ENCODE results near the gene GPR155. TPM values are rescaled to one million over a fixed set of nuclear protein-coding genes. Genes with fewer than 3 reads are reported as not detected.
"Not testable (repeated sequence)": the region's sequence is repeated elsewhere in the genome, so short reads cannot be mapped to it uniquely, and the experiment has no call there.

Gene GPR155
- total and polyA plus RNA-seq, 5 donors from 2014 or later = 15.0 to 42.7 (median 20.1) TPM

GRCh38 chr2:174489520-174489919, 2.7 kb upstream of the GPR155 start:
- H3K9me3 ChIP-seq (ENCODE audit: control insufficient read depth in 2 of 2, low read length in 2 of 2); H3K36me3 ChIP-seq (ENCODE audit: control insufficient read depth, insufficient read depth, low read length); H3K9me3 Mint-ChIP-seq; H3K27me3 Mint-ChIP-seq; H3K27me3 ChIP-seq (ENCODE audit: control insufficient read depth, insufficient read depth, low read length); H3K36me3 Mint-ChIP-seq; ATAC-seq (ENCODE audit: low read depth in 2 of 2): not testable (repeated sequence)
- DNase-seq = peak in 2 of 3 donors; percentile 53 to 78
- H3K4me1 Mint-ChIP-seq = peaks cover 37 to 81% (median 60%) of the 10 kb centered on the region in 4 donors
- peak overlapping the region; percentile 92 to 99 (median 98) for H3K27ac Mint-ChIP-seq
- peak overlapping the region; percentile 78 to 100 (median 89) for H3K4me3 Mint-ChIP-seq
- H3K27ac ChIP-seq (ENCODE audit: insufficient read depth, low read length, poor library complexity, severe bottlenecking) = peak overlapping the region; percentile 92
- H3K4me1 ChIP-seq (ENCODE audit: control insufficient read depth, insufficient read depth, low read length, poor library complexity, severe bottlenecking) = peaks cover 73% of the 10 kb centered on the region
- peak overlapping the region; percentile 84 for H3K4me3 ChIP-seq (ENCODE audit: low read depth, low read length)

GRCh38 chr2:174487820-174488162, 962 bp upstream of the GPR155 start:
- Histone ChIP-seq H3K4me1 (ENCODE audit: control insufficient read depth, insufficient read depth, low read length, poor library complexity, severe bottlenecking) (peaks cover 64% of the 10 kb centered on the region), H3K27ac (ENCODE audit: insufficient read depth, low read length, poor library complexity, severe bottlenecking) (peak overlapping the region; percentile 85), H3K27me3 (ENCODE audit: control insufficient read depth, insufficient read depth, low read length) (no peaks in the 10 kb centered on the region), H3K9me3 (ENCODE audit: control insufficient read depth in 2 of 2, low read length in 2 of 2) (no peaks in the 10 kb centered on the region), H3K36me3 (ENCODE audit: control insufficient read depth, insufficient read depth, low read length) (peaks cover 3% of the 10 kb centered on the region), H3K4me3 (ENCODE audit: low read depth, low read length) (peak overlapping the region; percentile 35)
- Mint-ChIP-seq H3K36me3 (peaks cover 2% of the 10 kb centered on the region), H3K4me1 (peaks cover 36 to 76% (median 56%) of the 10 kb centered on the region in 4 donors), H3K27me3 (peaks cover 6% of the 10 kb centered on the region), H3K27ac (peak overlapping the region; percentile 57 to 98 (median 95)), H3K9me3 (no peaks in the 10 kb centered on the region), H3K4me3 (peak overlapping the region; percentile 100)
- DNase-seq (no peak), ATAC-seq (ENCODE audit: low read depth in 2 of 2) (no peak)

DNA sequence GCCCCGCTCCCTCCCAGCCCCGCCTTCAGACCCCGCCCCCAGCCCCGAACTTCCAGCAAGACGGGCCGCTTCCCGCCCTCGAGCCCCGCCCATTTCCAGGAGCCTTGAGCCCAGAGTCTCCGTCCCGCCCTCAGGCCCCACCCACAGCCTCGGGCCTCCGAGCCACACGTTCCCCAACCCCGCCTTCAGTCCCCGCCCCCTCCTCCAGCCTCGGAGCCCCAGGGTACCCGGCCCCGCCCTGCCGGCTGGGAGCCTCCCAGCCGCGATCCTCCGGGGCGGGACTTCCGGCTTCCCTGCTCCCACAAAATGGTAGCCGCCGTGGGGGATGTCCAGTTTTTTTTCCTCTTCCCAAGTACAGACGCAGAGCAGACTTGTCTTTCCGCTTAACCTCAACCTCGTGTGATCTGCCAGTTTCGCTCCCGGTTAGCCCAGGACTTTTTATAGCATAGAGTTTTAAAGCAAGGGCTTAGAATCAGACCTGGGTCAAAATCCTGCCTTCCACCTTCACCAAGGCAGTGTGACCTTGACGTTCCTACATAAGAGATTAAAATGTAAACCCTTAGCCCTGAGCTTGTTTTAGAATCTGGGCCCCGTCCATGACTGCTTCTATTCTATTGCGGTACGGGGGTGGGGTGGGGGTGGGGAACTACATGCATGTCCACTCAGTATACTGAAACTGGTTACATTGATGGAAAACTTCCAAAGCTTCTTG, 435 bp upstream of the GPR155 start:
- H3K9me3 Mint-ChIP-seq = no peaks in the 10 kb centered on the region
- no peaks in the 10 kb centered on the region for H3K27me3 ChIP-seq (ENCODE audit: control insufficient read depth, insufficient read depth, low read length)
- peaks cover 6% of the 10 kb centered on the region for H3K36me3 Mint-ChIP-seq
- DNase-seq = peak; percentile 67 to 99 (median 95)
- peak overlapping the region; percentile 95 to 98 (median 95) for H3K27ac Mint-ChIP-seq
- H3K4me1 ChIP-seq (ENCODE audit: control insufficient read depth, insufficient read depth, low read length, poor library complexity, severe bottlenecking) = peaks cover 59% of the 10 kb centered on the region
- H3K4me1 Mint-ChIP-seq = peaks cover 35 to 75% (median 56%) of the 10 kb centered on the region in 4 donors
- peaks cover 8% of the 10 kb centered on the region for H3K36me3 ChIP-seq (ENCODE audit: control insufficient read depth, insufficient read depth, low read length)
- H3K27ac ChIP-seq (ENCODE audit: insufficient read depth, low read length, poor library complexity, severe bottlenecking) = peak overlapping the region; percentile 85
- peaks cover 5% of the 10 kb centered on the region for H3K27me3 Mint-ChIP-seq
- peak overlapping the region; percentile 72 for H3K4me3 ChIP-seq (ENCODE audit: low read depth, low read length)
- H3K4me3 Mint-ChIP-seq = peak overlapping the region; percentile 100
- ATAC-seq (ENCODE audit: low read depth in 2 of 2) = peak; percentile 85 to 87
- no peaks in the 10 kb centered on the region for H3K9me3 ChIP-seq (ENCODE audit: control insufficient read depth in 2 of 2, low read length in 2 of 2)

GRCh38 chr2:174485788-174486562, 854 bp downstream of the GPR155 start:
- Histone ChIP-seq H3K9me3 (ENCODE audit: control insufficient read depth in 2 of 2, low read length in 2 of 2) (no peaks in the 10 kb centered on the region), H3K36me3 (ENCODE audit: control insufficient read depth, insufficient read depth, low read length) (peaks cover 21% of the 10 kb centered on the region), H3K4me3 (ENCODE audit: low read depth, low read length) (peak overlapping the region; percentile 98), H3K4me1 (ENCODE audit: control insufficient read depth, insufficient read depth, low read length, poor library complexity, severe bottlenecking) (peaks cover 47% of the 10 kb centered on the region), H3K27ac (ENCODE audit: insufficient read depth, low read length, poor library complexity, severe bottlenecking) (peak overlapping the region; percentile 85), H3K27me3 (ENCODE audit: control insufficient read depth, insufficient read depth, low read length) (no peaks in the 10 kb centered on the region)
- peak overlapping the region; percentile 100 for H3K4me3 Mint-ChIP-seq
- peaks cover 5% of the 10 kb centered on the region for H3K27me3 Mint-ChIP-seq
- peak overlapping the region; percentile 98 to 99 (median 99) for H3K27ac Mint-ChIP-seq
- H3K9me3 Mint-ChIP-seq = no peaks in the 10 kb centered on the region
- peak; percentile 13 to 52 (median 42) for DNase-seq
- peaks cover 15% of the 10 kb centered on the region for H3K36me3 Mint-ChIP-seq
- ATAC-seq (ENCODE audit: low read depth in 2 of 2) = peak; percentile 13 to 18
- peaks cover 30 to 71% (median 54%) of the 10 kb centered on the region in 4 donors for H3K4me1 Mint-ChIP-seq

DNA sequence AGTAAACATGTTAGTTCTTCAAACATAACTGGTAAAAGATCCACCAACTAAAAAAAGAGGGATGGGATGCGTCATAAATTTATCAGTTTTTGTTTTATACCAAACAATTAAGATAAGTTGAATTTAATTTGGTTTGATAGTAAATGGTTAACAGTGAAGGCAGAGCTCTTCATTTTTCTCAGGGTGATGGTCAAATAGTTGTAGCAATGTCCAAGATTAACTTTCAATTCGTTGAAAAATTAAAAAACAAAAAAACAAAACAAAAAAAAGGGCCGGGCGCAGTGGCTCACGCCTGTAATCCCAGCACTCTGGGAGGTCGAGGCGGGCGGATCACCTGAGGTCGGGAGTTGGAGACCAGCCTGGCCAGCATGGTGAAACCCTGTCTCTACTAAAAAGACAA, 1.8 kb downstream of the GPR155 start:
- peak overlapping the region; percentile 90 for H3K4me3 ChIP-seq (ENCODE audit: low read depth, low read length)
- H3K4me1 ChIP-seq (ENCODE audit: control insufficient read depth, insufficient read depth, low read length, poor library complexity, severe bottlenecking) = peaks cover 41% of the 10 kb centered on the region
- H3K9me3 Mint-ChIP-seq; DNase-seq; H3K27me3 Mint-ChIP-seq; ATAC-seq (ENCODE audit: low read depth in 2 of 2); H3K9me3 ChIP-seq (ENCODE audit: control insufficient read depth in 2 of 2, low read length in 2 of 2); H3K27me3 ChIP-seq (ENCODE audit: control insufficient read depth, insufficient read depth, low read length): not testable (repeated sequence)
- peaks cover 18% of the 10 kb centered on the region for H3K36me3 Mint-ChIP-seq
- peaks cover 23 to 64% (median 49%) of the 10 kb centered on the region in 4 donors for H3K4me1 Mint-ChIP-seq
- H3K4me3 Mint-ChIP-seq = peak overlapping the region; percentile 100
- H3K36me3 ChIP-seq (ENCODE audit: control insufficient read depth, insufficient read depth, low read length) = peaks cover 27% of the 10 kb centered on the region
- H3K27ac Mint-ChIP-seq = peak overlapping the region in 2 of 3 donors; percentile 98 to 99
- H3K27ac ChIP-seq (ENCODE audit: insufficient read depth, low read length, poor library complexity, severe bottlenecking) = peak overlapping the region; percentile 85

DNA sequence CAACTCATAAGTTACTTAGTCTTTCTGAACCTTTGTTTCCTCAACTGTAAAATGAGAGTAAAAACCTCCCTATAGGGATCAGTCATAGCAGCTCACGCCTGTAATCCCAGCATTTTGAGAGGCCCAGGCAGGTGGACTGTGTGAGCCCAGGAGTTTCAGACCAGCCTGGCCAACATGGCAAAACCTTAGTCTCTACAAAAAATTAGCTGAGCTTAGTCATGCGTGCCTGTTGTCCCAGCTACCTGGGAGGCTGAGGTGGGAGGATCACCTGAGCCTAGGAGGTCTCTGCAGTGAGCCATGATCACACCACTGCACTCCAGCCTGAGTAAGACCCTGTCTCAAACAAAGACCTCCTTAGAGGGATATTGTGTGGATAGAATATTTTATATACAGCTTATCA, 2.3 kb downstream of the GPR155 start:
- no peaks in the 10 kb centered on the region for H3K27me3 ChIP-seq (ENCODE audit: control insufficient read depth, insufficient read depth, low read length)
- no peak for DNase-seq
- Mint-ChIP-seq H3K36me3 (peaks cover 23% of the 10 kb centered on the region), H3K27me3 (peaks cover 5% of the 10 kb centered on the region), H3K27ac (peak overlapping the region in 2 of 3 donors; percentile 98 to 99), H3K4me1 (peaks cover 20 to 64% (median 46%) of the 10 kb centered on the region in 4 donors), H3K9me3 (no peaks in the 10 kb centered on the region), H3K4me3 (peak overlapping the region; percentile 100)
- no peak overlapping the region for H3K27ac ChIP-seq (ENCODE audit: insufficient read depth, low read length, poor library complexity, severe bottlenecking)
- ATAC-seq (ENCODE audit: low read depth in 2 of 2) = no peak
- H3K4me1 ChIP-seq (ENCODE audit: control insufficient read depth, insufficient read depth, low read length, poor library complexity, severe bottlenecking) = peaks cover 36% of the 10 kb centered on the region
- peaks cover 32% of the 10 kb centered on the region for H3K36me3 ChIP-seq (ENCODE audit: control insufficient read depth, insufficient read depth, low read length)
- H3K9me3 ChIP-seq (ENCODE audit: control insufficient read depth in 2 of 2, low read length in 2 of 2) = no peaks in the 10 kb centered on the region
- peak overlapping the region; percentile 90 for H3K4me3 ChIP-seq (ENCODE audit: low read depth, low read length)

DNA sequence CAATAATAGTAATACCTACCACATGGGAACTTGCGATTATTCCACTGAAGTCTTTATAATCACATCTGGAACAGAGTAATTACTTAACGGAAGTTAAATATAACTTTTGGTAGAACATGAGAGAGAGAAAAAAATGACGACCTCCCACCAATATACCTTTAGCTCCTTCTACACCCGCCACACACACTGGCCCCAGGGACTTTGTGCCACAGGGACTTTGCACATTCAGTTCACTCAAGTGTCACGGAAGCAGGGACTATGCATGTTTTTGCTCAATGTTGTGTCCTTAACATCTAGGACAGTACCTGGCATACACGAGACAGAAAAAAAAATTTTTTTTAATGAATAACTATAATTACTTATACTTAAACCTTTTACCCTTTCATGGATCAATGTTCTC, 4.0 kb downstream of the GPR155 start:
- no peaks in the 10 kb centered on the region for H3K27me3 ChIP-seq (ENCODE audit: control insufficient read depth, insufficient read depth, low read length)
- DNase-seq = no peak
- H3K4me1 Mint-ChIP-seq = peaks cover 24 to 59% (median 44%) of the 10 kb centered on the region in 4 donors
- peaks cover 35% of the 10 kb centered on the region for H3K36me3 Mint-ChIP-seq
- no peaks in the 10 kb centered on the region for H3K9me3 Mint-ChIP-seq
- no peaks in the 10 kb centered on the region for H3K9me3 ChIP-seq (ENCODE audit: control insufficient read depth in 2 of 2, low read length in 2 of 2)
- peaks cover 21% of the 10 kb centered on the region for H3K4me1 ChIP-seq (ENCODE audit: control insufficient read depth, insufficient read depth, low read length, poor library complexity, severe bottlenecking)
- ATAC-seq (ENCODE audit: low read depth in 2 of 2) = no peak
- H3K36me3 ChIP-seq (ENCODE audit: control insufficient read depth, insufficient read depth, low read length) = peaks cover 45% of the 10 kb centered on the region
- H3K27me3 Mint-ChIP-seq = peaks cover 5% of the 10 kb centered on the region
- no peak overlapping the region for H3K4me3 ChIP-seq (ENCODE audit: low read depth, low read length)
- peak overlapping the region in 3 of 4 donors; percentile 2 to 58 (median 4) for H3K4me3 Mint-ChIP-seq
- H3K27ac Mint-ChIP-seq = no peak overlapping the region
- H3K27ac ChIP-seq (ENCODE audit: insufficient read depth, low read length, poor library complexity, severe bottlenecking) = no peak overlapping the region

All from CD4-positive, CD25-positive, alpha-beta regulatory T cell (primary cell).